CD1c-positive myeloid dendritic cell (primary cell): ENCODE measurements around the gene PDGFRA.

Experiments
- DNase-seq: peaks from one replicate; pipeline ENCODE4 v3.0.0-alpha.2; 2016; ENCODE audit errors: extremely low spot score

Gene PDGFRA

GRCh38 chr4:54228961-54229501 is at the start of gene PDGFRA:
TSS of gene PDGFRA (plus strand) at chr4:54229293. CDS start at chr4:54258769, 29,476 bp downstream.
- DNase-seq = no peak

GRCh38 chr4:54184581-54184980 is 44.5 kb upstream of the PDGFRA start:
- DNase-seq = no peak

DNA sequence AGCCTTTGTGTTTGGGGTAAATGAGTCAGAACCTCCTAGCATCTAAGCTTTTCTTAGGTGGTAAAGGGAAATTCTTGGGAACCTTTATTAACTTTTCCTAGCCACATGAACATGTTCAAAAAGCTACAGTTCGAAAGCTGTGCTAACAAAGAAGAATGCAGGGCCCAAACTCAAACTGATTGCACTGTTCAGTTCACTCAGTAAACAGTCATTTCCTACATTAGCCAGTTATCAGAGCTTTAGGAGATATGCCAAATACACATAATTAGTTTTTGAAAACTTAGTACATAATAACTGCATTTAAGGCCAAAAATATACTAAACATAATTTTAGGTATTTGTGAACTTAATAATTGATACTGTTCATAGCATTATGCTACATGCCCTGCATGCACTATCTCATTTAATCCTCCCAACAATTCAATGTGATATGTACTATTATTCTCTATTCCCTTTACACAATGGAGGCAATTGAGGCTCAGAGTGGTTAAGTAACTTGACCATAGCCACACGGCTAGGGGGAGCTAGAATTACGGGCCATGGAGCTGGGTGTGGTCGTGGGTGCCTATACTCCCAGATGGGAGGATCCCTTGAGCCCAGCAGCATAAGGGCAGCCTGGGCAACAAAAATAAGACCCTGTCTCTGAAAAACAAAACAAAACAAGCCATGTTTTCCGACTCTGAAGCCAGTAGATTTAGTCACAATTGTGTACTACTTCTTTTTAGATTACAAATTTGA is 43.9 kb upstream of the PDGFRA start:
- no peak for DNase-seq

- DNase-seq = no peak
Observed at GRCh38 chr4:54185866-54186265, 43.2 kb upstream of the PDGFRA start.

DNA sequence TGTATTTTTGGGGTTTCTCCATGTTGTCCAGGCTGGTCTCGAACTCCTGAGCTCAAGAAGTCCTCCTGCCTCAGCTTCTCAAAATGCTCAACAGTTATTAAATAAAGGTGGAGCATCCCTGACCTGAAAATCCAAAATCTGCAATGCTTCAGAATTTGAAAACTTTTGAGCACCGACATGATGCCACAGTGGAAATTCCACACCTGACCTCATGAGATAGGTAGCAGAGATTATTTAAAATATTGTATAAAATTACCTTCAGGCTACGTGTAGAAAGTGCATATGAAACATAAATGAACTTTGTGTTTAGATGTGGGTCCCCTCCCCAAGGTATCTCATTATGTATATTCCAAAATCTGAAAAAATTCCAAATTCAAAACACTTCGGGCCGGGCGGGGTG is 42.7 kb upstream of the PDGFRA start:
- no peak for DNase-seq

DNA sequence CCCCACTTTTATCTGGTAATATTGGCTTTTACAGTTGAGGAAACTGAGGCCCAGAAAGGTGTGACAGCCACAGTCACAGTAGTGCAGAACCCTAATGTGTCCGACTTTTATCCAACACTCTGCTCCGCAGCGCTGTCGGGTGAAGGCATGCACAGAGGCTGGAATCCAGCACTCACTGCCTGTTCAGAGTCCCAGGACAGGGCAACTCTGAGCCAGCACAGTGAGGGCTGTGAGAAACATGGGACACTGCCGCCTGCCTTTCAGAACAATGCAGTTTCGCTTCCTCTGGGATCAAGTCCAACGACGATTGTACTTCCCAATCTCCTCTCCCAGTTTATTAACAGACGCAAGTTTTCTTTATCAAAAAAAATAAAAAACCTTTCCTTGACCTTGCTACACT is 41.9 kb upstream of the PDGFRA start:
- peak; percentile 7 for DNase-seq

DNA sequence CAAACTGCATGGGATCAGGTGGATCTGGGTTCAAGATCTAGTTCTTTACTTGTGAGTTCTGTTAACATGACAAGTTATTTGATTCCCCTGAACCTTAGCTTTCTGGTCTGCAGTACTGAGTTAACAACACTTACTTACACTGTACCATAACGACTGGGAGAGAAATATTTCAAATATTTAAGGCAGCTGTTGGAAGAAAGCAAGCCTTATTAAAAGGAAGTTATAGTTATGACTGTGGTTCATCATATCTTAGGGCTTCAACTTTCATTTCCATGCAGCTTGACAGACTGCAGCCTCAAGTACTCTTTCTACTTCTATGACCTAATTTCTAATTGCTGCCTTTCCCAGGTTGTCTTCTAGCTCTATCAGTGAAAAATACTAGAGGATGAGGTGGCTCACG is 40.0 kb upstream of the PDGFRA start:
- no peak for DNase-seq

GRCh38 chr4:54192811-54193210 is 36.3 kb upstream of the PDGFRA start:
- no peak for DNase-seq

DNA sequence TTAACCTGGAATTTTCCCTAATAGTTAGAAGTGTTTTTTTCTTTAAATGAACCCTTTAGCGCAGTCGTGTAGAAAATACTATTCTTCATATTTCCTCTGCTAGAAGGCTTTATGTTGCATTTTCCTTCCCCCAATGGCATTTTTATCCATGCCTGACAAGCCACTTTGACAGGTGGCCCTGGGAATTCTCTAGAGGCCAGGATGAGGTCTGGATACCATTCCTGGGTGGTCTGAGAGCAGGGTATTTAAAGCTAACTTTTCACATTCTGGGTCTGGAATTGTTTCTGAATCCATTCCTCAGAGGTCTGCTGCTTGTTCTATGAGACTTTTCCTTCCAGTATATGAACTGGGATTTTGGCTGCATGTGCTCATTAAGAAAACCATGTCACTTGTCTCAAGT is 31.2 kb upstream of the PDGFRA start:
- DNase-seq = no peak

GRCh38 chr4:54199919-54200318 is 29.2 kb upstream of the PDGFRA start:
- no peak for DNase-seq

DNA sequence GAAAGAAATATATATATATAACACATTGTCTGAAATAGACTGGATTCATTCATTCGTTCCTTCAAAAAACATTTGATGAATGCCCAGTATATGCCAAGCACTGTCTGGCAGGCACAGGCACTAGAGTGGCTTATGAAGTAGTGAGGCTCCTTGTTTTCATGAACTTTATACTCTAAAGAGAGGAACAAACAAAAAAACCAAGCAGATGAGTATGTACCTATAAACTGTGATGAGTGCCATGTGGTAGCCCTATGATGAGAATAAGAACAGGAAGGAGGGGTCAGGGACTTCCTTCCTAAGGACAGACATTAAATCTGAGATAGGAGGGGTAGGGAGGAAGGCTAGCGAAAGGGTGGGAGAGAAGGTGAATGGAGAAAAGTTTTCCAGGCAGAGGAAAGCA is 19.5 kb upstream of the PDGFRA start:
- no peak for DNase-seq

- DNase-seq = no peak
Observed at GRCh38 chr4:54213001-54213400, 16.1 kb upstream of the PDGFRA start.

DNA sequence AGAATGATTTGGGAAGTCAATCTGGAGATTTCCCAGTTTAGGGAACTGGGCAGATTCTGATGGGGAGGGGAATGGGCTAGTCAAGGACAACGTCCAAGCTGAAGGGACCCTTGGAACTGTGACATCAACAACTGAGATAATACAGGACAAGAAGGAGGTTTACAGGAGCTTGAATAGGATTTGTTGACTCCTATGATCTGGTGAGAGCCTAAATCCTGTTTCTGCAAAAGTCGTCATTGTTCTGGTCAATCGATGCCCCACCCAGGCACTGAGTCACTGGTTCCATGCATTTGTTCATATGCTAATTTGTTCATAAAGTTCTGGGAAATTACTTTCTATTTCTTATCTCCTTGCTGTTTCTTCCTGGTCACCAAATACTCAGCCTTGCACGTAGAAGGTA is 15.3 kb upstream of the PDGFRA start:
- DNase-seq = no peak

DNA sequence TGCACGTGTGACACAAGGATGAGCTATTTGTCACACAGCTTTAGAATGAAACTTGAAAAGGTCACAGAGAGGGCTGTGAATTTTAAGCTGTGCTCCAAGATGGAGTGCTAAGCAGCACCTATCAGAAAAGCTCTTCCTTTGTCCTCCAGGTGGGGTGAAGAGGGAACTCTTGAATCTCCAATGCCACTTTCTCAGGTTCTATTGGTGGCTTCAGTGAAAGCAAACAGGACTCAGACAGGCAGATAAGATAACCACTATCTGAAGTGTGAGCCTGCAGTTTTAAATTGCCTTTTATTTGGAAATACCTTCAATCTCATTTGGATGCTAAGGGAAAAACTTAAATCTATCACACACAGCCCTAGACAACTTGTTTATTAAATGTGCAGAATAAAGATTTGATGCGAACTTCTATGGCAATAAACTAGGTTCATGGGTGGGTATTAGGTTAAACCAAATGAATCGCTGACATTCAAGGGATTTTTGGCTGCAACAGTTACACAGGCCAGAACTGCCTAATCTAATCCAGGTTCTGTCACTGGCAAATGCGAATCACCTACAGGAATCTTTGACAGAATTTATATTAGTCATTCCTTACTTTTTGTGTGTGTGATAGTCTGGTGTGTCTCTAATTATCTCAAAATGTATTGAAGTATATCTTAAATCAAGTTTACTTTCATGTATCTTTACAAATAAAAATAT is 13.6 kb upstream of the PDGFRA start:
- no peak for DNase-seq

GRCh38 chr4:54217642-54218495 is 11.2 kb upstream of the PDGFRA start:
- DNase-seq = peak; percentile 78

- no peak for DNase-seq
Observed at GRCh38 chr4:54218736-54219135, 10.4 kb upstream of the PDGFRA start.

DNA sequence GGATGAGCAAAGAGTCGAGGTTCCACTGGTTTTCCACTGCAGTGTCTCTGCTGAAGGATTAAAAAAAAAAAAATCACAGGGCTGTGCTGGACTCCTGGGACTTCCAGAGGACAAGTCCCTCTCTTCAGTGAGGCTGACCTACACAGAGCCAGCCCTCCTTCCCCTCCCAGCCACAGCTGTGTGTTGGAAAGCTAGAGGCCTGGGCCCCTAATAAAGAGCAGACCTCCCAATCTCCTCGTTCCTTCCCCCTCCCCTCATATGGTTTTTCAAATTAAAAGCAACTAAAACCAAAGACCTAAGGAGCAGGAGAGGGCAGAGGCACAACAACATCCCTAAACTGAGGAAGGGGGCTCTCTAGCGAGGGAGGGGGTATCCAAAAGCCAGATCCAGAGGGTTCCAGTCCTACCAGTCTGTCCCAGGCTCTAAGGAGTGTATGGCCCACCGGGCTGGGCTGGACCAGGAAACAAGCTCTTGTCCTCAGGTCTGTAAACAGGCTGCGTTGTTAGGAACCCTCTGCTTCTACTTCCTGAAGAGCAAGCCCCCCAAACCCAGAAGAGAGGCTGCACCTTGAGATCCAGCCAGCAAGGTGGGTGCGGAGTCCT is 4.0 kb upstream of the PDGFRA start:
- DNase-seq = no peak

- DNase-seq = no peak
Observed at GRCh38 chr4:54225598-54226403, 3.3 kb upstream of the PDGFRA start.

GRCh38 chr4:54226404-54227255 is 2.5 kb upstream of the PDGFRA start:
- DNase-seq = peak; percentile 74
